NCI-H1930 (cell line): ENCODE measurements around the gene BCKDHA.
"Not testable (repeated sequence)": the region's sequence is repeated elsewhere in the genome, so short reads cannot be mapped to it uniquely, and the experiment has no call there.

ENCODE experiments used
- DNase-seq, 2 experiments: peaks; one replicate each; lab custom pipeline; 2025; lab: John Stamatoyannopoulos, UW

Gene BCKDHA

GRCh38 chr19:41366089-41366488 is 31.5 kb upstream of the BCKDHA start:
- no peak for DNase-seq

- DNase-seq = no peak
Observed at GRCh38 chr19:41367848-41368301, 29.7 kb upstream of the BCKDHA start.

GRCh38 chr19:41369769-41370168 is 27.8 kb upstream of the BCKDHA start:
- DNase-seq = no peak

GRCh38 chr19:41371119-41371518 is 26.5 kb upstream of the BCKDHA start:
- not testable (repeated sequence) for DNase-seq

- no peak for DNase-seq
Observed at GRCh38 chr19:41371541-41371940, 26.1 kb upstream of the BCKDHA start.

- DNase-seq = no peak
Observed at GRCh38 chr19:41372501-41372900, 25.1 kb upstream of the BCKDHA start.

GRCh38 chr19:41373993-41374392 is 23.6 kb upstream of the BCKDHA start:
- DNase-seq = peak in 1 of 2 experiments; percentile 13

- peak in 1 of 2 experiments; percentile 23 for DNase-seq
Observed at GRCh38 chr19:41376241-41376997, 21.2 kb upstream of the BCKDHA start, which contains the start of gene TMEM91. Gene TMEM91 (plus strand): TSS chr19:41376533. CDS start chr19:41378310, 1,777 bp downstream.

GRCh38 chr19:41376998-41377365 is 20.6 kb upstream of the BCKDHA start:
- no peak for DNase-seq

GRCh38 chr19:41377977-41378709 is 19.5 kb upstream of the BCKDHA start:
- no peak for DNase-seq

- DNase-seq = not testable (repeated sequence)
Observed at GRCh38 chr19:41381536-41381935, 16.1 kb upstream of the BCKDHA start.

GRCh38 chr19:41384351-41384750 is 13.3 kb upstream of the BCKDHA start:
- no peak for DNase-seq

- DNase-seq = no peak
Observed at GRCh38 chr19:41386442-41386841, 11.2 kb upstream of the BCKDHA start.

GRCh38 chr19:41391618-41392017 is 6.0 kb upstream of the BCKDHA start:
- DNase-seq = no peak

GRCh38 chr19:41392775-41393174 is 4.8 kb upstream of the BCKDHA start:
- DNase-seq = no peak

- DNase-seq = no peak
Observed at GRCh38 chr19:41395355-41395754, 2.3 kb upstream of the BCKDHA start.

- DNase-seq = no peak
Observed at GRCh38 chr19:41398050-41398418, 416 bp downstream of the BCKDHA start.

- DNase-seq = no peak
Observed at GRCh38 chr19:41398598-41398997, 980 bp downstream of the BCKDHA start.

GRCh38 chr19:41399091-41399490 is 1.5 kb downstream of the BCKDHA start:
- no peak for DNase-seq

GRCh38 chr19:41399525-41399924 is 1.9 kb downstream of the BCKDHA start:
- DNase-seq = no peak

- no peak for DNase-seq
Observed at GRCh38 chr19:41401483-41401882, 3.9 kb downstream of the BCKDHA start.

- no peak for DNase-seq
Observed at GRCh38 chr19:41402010-41402409, 4.4 kb downstream of the BCKDHA start.
